Heart right ventricle (tissue), 16 donors: Measurements from ENCODE around the gene HSD11B2. TPM values are rescaled to one million over a fixed set of nuclear protein-coding genes. Genes with fewer than 3 reads are reported as not detected.

Experiments
- ATAC-seq, 8 donors: fragments of 200-7000 bp; cut with Tn5 transposase; one replicate each; pipeline ENCODE4 v1.9.1; 2020; ENCODE audit warnings: mild to moderate bottlenecking in 8 of 8, moderate library complexity in 8 of 8, moderate number of reproducible peaks in 1 of 8
- DNase-seq, 2 donors: peaks; one replicate each; pipeline ENCODE4 v3.0.0-alpha.2; 2020
- H3K27ac ChIP-seq, 10 donors: fragments of 200-600 bp; sonication (generic) in 2 of 10; one replicate each; pipeline versions ENCODE4 v1.5.0 to v1.8.0; 2020 to 2022; ENCODE audit warnings: mild to moderate bottlenecking in 3 of 10
- H3K27me3 ChIP-seq, 7 donors: fragments of 200-600 bp; one replicate each; pipeline ENCODE4 v1.8.0; 2021 to 2022; ENCODE audit warnings: mild to moderate bottlenecking in 2 of 7
- H3K36me3 ChIP-seq, 9 donors: fragments of 200-600 bp; sonication (generic) in 1 of 9; one replicate each; pipeline versions ENCODE4 v1.5.0 to v1.8.0; 2020 to 2022; ENCODE audit warnings: mild to moderate bottlenecking in 2 of 9
- H3K4me1 ChIP-seq, 9 donors: fragments of 200-600 bp; sonication (generic) in 1 of 9; one replicate each; pipeline versions ENCODE4 v1.5.0 to v1.8.0; 2020 to 2022; ENCODE audit warnings: mild to moderate bottlenecking in 4 of 9
- H3K4me3 ChIP-seq, 10 donors: fragments of 200-600 bp; sonication (generic) in 2 of 10; one replicate each; pipeline versions ENCODE4 v1.5.0 to v1.8.0; 2020 to 2022; ENCODE audit warnings: mild to moderate bottlenecking in 7 of 10, moderate library complexity in 2 of 10
- H3K9me3 ChIP-seq, 11 donors: fragments of 200-600 bp in 10 of 11; sonication (generic) in 2 of 11; one replicate each; pipeline versions ENCODE4 v1.5.0 to v1.8.0; 2013 to 2022; ENCODE audit warnings: mild to moderate bottlenecking in 2 of 11, control low read depth in 1 of 11, moderate library complexity in 1 of 11
- WGBS, 2 donors: extraction: QIAGEN DNeasy Blood & Tissue Kit; methylation state at CpG; one replicate each; pipeline ENCODE4 v1.1.7; 2013; ENCODE audit warnings: inconsistent platforms in 1 of 2; 5-methylcytosine and 5-hydroxymethylcytosine counted together
- intact Hi-C, 10 donors: fragments of 100-400 bp; cut with DNase I; formaldehyde crosslinking; loops; one replicate each; pipeline versions ENCODE4 v1.11.1 to v1.14.2; 2022
- polyA plus RNA-seq, 2 donors: library from polyadenylated mRNA; stranded (reverse); fragments of 200-250 nt; gene quantifications; one replicate each; pipeline ENCODE4 v1.2.3, GENCODE V29; 2013
- total RNA-seq, 10 donors: library from RNA; stranded (reverse); fragmentation: NEBNext Ultra II Directional in 3 of 10; extraction: Animal tissue kit (Norgen Biotek cat#: 25700) in 3 of 10; gene quantifications; one replicate each; pipeline versions ENCODE4 v1.2.1 to v1.2.4, GENCODE V29; 2021 to 2023
- TF ChIP-seq, protein P1 (sequence below), 9 donors: fragments of 200-600 bp; sonication (generic) in 2 of 9; IDR thresholded peaks; one replicate each; pipeline versions ENCODE4 v1.5.0 to v1.8.0; 2021 to 2022; ENCODE audit warnings: antibody characterized with exemption in 9 of 9, mild to moderate bottlenecking in 5 of 9, moderate library complexity in 1 of 9
- donor health status: Arrhythmogenic right ventricular cardiomyopathy.
- donor health status: ischemic (EF 13 %, LVEDD 7.1; RV severe dilation, severe dysfunction).
- donor health status: healthy with polysubstance abuse.
- donor health status: DM: no; HTN: yes; CAD: no.
- donor health status: DM: no; HTN: no; CAD: no.
- donor health status: ischemic (EF 25% LVEDD 6.9; RV normal size, moderate dysfunction).
- donor health status: ischemic (EF 25% LVEDD 5.7; RV mildly dilated, moderate dysfunction).
- donor health status: healthy.
- donor health status: DM: yes; HTN: yes; CAD: no.
- donor health status: Ischemic cardiomyopathy.
- donor health status: ischemic (EF 35%, LVEDD 5.7; RV mildly dilated, moderate dysfunction).
- donor health status: nonischemic (EF 11% LVEDD 7.7; RV severe dilation, severe dysfunction).
- donor health status: DM: yes; HTN: yes; CAD: no.
- donor health status: PGD.
- donor health status: ischemic (EF 29% LVEDD 5.4; RV normal size, mild dysfunction).
- donor health status: nonischemic (EF 23%, LVEDD 6.1; RV moderate dilation, normal function).

HSD11B2 gene
- total and polyA plus RNA-seq, 12 donors, result 0.16 to 1.4 (median 0.51) TPM; not detected in 1

DNA sequence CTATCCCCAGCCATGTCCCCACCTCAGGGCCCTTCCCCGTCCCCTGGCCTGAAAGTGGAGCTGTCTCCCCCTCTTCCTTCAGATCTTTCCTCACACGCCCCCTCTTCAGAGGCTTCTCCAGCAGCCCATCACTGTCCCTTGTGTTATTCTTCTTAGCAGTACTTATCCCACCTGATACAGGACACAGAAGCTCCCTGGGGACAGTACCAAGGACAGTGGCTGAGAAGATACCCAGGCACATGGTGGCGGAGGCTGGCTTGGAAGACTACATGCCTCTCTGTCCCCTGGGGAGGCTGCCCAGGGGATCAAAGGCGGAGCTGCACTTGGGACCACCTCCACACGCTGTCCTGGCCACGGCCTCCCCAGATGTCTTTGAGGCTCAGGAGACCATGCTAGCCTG lies 23.9 kb downstream of the HSD11B2 start:
- no peak overlapping the region for H3K27ac ChIP-seq
- intact Hi-C loops, result loop anchor here in 1 of 10 donors (10.0 kb wide), 1 partner anchor 80 kb away; no protein-coding TSS in a partner anchor
- H3K9me3 ChIP-seq, result no peaks in the 10 kb centered on the region
- 93 to 95% methylated on average over 6 of the region's 6 CpGs for WGBS, 2 donors
- DNase-seq (no peak), ATAC-seq (no peak)
- H3K36me3 ChIP-seq, result peaks cover 0 to 51% (median 4%) of the 10 kb centered on the region in 9 donors
- TF ChIP-seq, protein P1, sequence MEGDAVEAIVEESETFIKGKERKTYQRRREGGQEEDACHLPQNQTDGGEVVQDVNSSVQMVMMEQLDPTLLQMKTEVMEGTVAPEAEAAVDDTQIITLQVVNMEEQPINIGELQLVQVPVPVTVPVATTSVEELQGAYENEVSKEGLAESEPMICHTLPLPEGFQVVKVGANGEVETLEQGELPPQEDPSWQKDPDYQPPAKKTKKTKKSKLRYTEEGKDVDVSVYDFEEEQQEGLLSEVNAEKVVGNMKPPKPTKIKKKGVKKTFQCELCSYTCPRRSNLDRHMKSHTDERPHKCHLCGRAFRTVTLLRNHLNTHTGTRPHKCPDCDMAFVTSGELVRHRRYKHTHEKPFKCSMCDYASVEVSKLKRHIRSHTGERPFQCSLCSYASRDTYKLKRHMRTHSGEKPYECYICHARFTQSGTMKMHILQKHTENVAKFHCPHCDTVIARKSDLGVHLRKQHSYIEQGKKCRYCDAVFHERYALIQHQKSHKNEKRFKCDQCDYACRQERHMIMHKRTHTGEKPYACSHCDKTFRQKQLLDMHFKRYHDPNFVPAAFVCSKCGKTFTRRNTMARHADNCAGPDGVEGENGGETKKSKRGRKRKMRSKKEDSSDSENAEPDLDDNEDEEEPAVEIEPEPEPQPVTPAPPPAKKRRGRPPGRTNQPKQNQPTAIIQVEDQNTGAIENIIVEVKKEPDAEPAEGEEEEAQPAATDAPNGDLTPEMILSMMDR (IDR thresholded peaks at IDR 0.05), result no peak
- H3K4me1 ChIP-seq, result peaks cover 36 to 75% (median 61%) of the 10 kb centered on the region in 9 donors
- no peak overlapping the region for H3K4me3 ChIP-seq
- H3K27me3 ChIP-seq, result no peaks in the 10 kb centered on the region

DNA sequence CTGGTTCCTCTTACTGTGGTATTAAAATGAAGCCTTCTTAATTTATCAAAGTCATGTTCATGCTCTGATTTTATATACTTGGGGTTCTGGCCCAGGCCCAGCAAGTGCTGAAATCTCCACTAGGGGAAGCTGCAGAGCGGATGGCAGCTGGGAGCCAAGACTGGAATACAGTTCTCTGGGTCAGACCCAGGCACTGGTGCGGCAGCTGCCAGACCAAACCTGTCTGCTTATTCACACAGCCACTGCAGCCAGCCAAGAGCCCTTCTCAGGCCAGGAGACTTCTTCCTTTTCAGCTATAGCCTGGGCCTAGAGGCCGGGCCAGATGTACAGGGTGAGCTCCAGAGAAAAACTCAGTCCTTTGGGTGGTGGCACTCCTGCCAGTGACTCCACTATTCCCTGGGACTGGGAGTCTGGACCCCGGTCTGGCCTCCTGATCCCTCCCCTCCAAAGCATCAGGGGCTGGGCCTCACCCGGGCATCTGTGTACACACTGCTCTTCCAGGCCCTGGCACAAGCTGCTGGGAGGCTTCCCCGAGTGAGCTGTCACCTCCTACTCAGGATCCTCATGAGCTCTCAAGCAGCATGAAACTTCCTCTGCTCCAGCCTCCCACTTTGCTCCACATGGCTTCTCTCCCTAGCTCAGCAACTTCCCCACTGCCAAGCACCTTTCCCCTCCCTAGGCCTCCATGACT lies 25.6 kb downstream of the HSD11B2 start:
- Histone ChIP-seq H3K4me3 (no peak overlapping the region), H3K36me3 (peaks cover 0 to 44% (median 4%) of the 10 kb centered on the region in 9 donors), H3K4me1 (peaks cover 45 to 75% (median 64%) of the 10 kb centered on the region in 9 donors), H3K27ac (peak overlapping the region in 9 of 10 donors; percentile 39 to 87 (median 69)), H3K27me3 (no peaks in the 10 kb centered on the region), H3K9me3 (no peaks in the 10 kb centered on the region)
- TF ChIP-seq, protein P1 (IDR thresholded peaks at IDR 0.05), result peak; percentile 20 to 63 (median 54)
- WGBS, 2 donors, result 31 to 36% methylated on average over 6 of the region's 6 CpGs
- DNase-seq, result peak; percentile 56 to 67
- intact Hi-C loops, result loop anchor here in 1 of 10 donors (10.0 kb wide), 1 partner anchor 82 kb away; no protein-coding TSS in a partner anchor
- peak; percentile 18 to 73 (median 34) for ATAC-seq

DNA sequence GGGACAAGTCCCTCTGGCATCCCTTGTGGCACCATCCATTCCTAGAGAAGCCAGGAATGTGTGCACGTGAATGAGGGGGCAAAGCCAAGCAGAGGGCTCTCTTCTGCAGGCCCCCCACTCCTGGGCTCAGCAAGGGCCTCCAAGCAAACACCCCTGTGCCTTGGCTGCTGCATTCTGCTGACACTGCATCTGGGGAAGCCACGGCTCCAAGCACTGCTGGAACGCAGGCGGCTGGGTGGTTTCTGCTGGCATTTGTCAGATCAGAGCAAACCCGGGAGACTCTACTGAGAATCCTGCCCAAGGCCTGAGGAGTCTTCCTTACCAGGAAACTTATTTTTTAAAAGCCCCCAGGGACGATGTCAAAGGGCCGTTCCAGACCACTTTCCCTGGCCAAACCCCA lies 26.7 kb downstream of the HSD11B2 start:
- Histone ChIP-seq H3K27ac (peak overlapping the region; percentile 10 to 87 (median 74)), H3K4me1 (peaks cover 45 to 75% (median 69%) of the 10 kb centered on the region in 9 donors)
- WGBS, 2 donors, result 59 to 65% methylated on average over 7 of the region's 7 CpGs

DNA sequence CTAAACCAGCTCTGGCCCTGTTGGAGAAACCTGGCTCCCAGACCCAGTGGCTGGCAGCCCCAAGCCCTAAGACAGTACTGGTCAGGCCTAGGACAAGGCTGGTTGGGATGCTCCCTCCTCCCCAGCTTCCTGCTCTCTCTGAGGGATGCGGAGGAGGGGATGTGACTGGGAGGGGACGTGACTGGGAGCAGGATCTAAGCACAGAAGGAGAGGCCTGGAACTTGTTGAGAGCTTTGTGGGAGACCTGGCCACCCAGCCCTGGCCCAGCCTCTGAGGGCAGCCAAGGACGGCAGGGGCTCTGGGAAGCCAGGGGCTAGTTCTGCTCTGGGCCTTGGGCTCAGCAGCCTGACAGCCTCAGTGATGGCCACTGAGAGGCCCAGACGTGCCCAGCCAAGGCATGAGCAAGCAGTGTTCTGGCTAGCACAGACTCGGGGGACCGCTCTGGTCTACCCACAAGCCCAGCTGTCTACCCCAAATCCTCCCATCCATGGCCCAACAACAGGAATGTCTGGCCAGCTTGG lies 27.3 kb downstream of the HSD11B2 start:
- H3K27ac ChIP-seq, result peak overlapping the region; percentile 18 to 87 (median 74)
- no peaks in the 10 kb centered on the region for H3K9me3 ChIP-seq
- no peaks in the 10 kb centered on the region for H3K27me3 ChIP-seq
- no peak overlapping the region for H3K4me3 ChIP-seq
- H3K4me1 ChIP-seq, result peaks cover 45 to 81% (median 73%) of the 10 kb centered on the region in 9 donors
- peaks cover 0 to 34% (median 0%) of the 10 kb centered on the region in 9 donors for H3K36me3 ChIP-seq
- TF ChIP-seq, protein P1 (IDR thresholded peaks at IDR 0.05), result no peak
- DNase-seq (no peak), ATAC-seq (peak in 7 of 8 donors; percentile 16 to 53 (median 20))
- WGBS, 2 donors, result 63 to 68% methylated on average over 6 of the region's 6 CpGs
- intact Hi-C loops, result loop anchor here in 1 of 10 donors (10.0 kb wide), 1 partner anchor 83 kb away; no protein-coding TSS in a partner anchor

More for the DNA sequence above, 26.7 kb downstream of the HSD11B2 start:
- Histone ChIP-seq H3K9me3 (no peaks in the 10 kb centered on the region), H3K36me3 (peaks cover 0 to 40% (median 4%) of the 10 kb centered on the region in 9 donors), H3K4me3 (no peak overlapping the region), H3K27me3 (no peaks in the 10 kb centered on the region)
- DNase-seq, result no peak
- TF ChIP-seq, protein P1 (IDR thresholded peaks at IDR 0.05), result no peak
- no peak for ATAC-seq
- intact Hi-C loops, result loop anchor here in 1 of 10 donors (10.0 kb wide), 1 partner anchor 83 kb away; no protein-coding TSS in a partner anchor
